ENCODE measurements around the gene HTR1B. TPM values are rescaled to one million over a fixed set of nuclear protein-coding genes. Genes with fewer than 3 reads are reported as not detected.

HTR1B gene
- total RNA-seq (0.04 TPM), polyA plus RNA-seq (ENCODE audit: insufficient read depth in 1 of 8, insufficient read length in 8 of 8, low replicate concordance in 1 of 8) (under 1 TPM in 5 of 8 donors, not detected in 3; 0.06 to 0.28 (median 0.08) TPM)
- long read RNA-seq, donor 1, partial matches to known transcripts = 0 of 1 reads
- long read RNA-seq, donor 1, other reads (novel, unspliced or antisense) = 0 of 1 reads
- long read RNA-seq, donor 2 = 0 reads
- long read RNA-seq, donor 3 = 0 reads
- long read RNA-seq, donor 4 = 0 reads
- long read RNA-seq, donor 5 = 0 reads
- long read RNA-seq, donor 6 = 0 reads
- long read RNA-seq, donor 7 = 0 reads
- long read RNA-seq, donor 8 = 0 reads
- long read RNA-seq, donor 9 = 0 reads
- long read RNA-seq, donor 10 = 0 reads
- long read RNA-seq, donor 11 = 0 reads

DNA sequence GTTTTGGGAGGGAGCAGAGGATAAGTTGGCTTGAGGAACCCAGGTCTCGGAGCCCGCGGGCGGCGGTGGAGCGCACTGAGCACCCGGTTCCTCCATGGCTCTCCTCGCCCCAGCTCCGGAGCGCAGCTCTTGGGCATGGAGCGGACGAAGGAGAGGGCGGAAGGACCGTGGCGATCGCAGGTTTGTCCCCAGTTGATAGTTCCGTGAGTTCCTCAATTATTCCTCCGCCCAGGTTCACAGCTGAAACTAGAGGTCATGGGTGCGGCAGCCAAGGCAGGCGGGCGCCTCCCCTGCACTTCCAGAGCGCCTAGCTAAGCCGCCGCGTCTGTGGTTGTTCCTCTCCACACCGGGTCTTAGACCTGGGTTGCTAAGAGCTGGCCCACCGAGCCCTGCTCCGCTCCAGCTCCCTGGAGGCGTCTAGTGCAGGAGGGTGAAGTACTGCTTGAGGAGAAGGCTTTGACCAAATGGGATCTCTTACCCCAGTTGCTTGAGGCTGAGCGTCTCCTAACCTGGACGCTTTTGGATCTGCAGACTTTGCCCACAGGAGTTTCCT, at the start of gene HTR1B:
Gene HTR1B, minus strand, starts transcription at position 184 of the 553 bp plus-strand sequence. Its CDS starts 88 bp downstream, at position 96.
- Histone ChIP-seq H3K27ac (ENCODE audit: low read length) (no peak within 1 kb of the TSS), H3K36me3 (ENCODE audit: control insufficient read depth, insufficient read depth, low read length) (no peaks in the 10 kb centered on the region), H3K4me1 (ENCODE audit: control insufficient read depth, insufficient read depth, low read length) (peaks cover 24% of the 10 kb centered on the region), H3K9me3 (replicated peaks; ENCODE audit: control insufficient read depth, low read depth, low read length) (no peaks in the 10 kb centered on the region), H3K4me3 (ENCODE audit: low read length) (peak within 1 kb of the TSS; percentile 27), H3K27me3 (ENCODE audit: control insufficient read depth, insufficient read depth, low read length) (peaks cover 58% of the 10 kb centered on the region)
- no peak for DNase-seq
- under 1% methylated on average over 31 of the region's 31 CpGs for WGBS (ENCODE audit: insufficient coverage)

- no peaks in the 10 kb centered on the region for H3K4me1 ChIP-seq (ENCODE audit: control insufficient read depth, insufficient read depth, low read length)
- H3K36me3 ChIP-seq (ENCODE audit: control insufficient read depth, insufficient read depth, low read length) = no peaks in the 10 kb centered on the region
- H3K9me3 ChIP-seq (replicated peaks; ENCODE audit: control insufficient read depth, low read depth, low read length) = peaks cover 36% of the 10 kb centered on the region
- H3K4me3 ChIP-seq (ENCODE audit: low read length) = no peak overlapping the region
- no peaks in the 10 kb centered on the region for H3K27me3 ChIP-seq (ENCODE audit: control insufficient read depth, insufficient read depth, low read length)
- no peak for DNase-seq
- H3K27ac ChIP-seq (ENCODE audit: low read length) = no peak overlapping the region
Measured at GRCh38 chr6:77512554-77512953, 49.3 kb upstream of the HTR1B start.

DNA sequence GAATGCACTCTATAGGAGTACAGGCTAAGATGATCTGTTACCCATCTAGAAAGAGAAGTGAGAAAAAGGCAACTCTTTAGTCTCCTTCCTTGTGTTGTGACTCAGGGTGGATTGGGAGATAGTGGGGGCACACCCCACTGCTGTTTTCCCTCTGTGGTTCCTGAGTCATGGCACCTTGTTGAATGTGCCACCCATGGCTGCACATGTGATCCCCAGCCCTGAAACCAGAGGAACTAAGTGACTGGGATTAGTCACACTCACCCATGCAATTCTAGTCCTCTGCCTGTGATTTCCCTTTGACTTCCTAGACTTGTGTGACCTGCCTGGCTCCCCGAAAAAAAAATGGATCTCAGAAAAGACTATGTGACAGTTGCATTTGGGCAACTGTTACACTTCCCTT, 48.6 kb upstream of the HTR1B start:
- Histone ChIP-seq H3K27me3 (ENCODE audit: control insufficient read depth, insufficient read depth, low read length) (no peaks in the 10 kb centered on the region), H3K27ac (ENCODE audit: low read length) (no peak overlapping the region), H3K36me3 (ENCODE audit: control insufficient read depth, insufficient read depth, low read length) (no peaks in the 10 kb centered on the region), H3K4me1 (ENCODE audit: control insufficient read depth, insufficient read depth, low read length) (no peaks in the 10 kb centered on the region), H3K4me3 (ENCODE audit: low read length) (no peak overlapping the region), H3K9me3 (replicated peaks; ENCODE audit: control insufficient read depth, low read depth, low read length) (peaks cover 36% of the 10 kb centered on the region)
- 100% methylated on average over 1 of the region's 1 CpG for WGBS (ENCODE audit: insufficient coverage)
- DNase-seq = no peak

DNA sequence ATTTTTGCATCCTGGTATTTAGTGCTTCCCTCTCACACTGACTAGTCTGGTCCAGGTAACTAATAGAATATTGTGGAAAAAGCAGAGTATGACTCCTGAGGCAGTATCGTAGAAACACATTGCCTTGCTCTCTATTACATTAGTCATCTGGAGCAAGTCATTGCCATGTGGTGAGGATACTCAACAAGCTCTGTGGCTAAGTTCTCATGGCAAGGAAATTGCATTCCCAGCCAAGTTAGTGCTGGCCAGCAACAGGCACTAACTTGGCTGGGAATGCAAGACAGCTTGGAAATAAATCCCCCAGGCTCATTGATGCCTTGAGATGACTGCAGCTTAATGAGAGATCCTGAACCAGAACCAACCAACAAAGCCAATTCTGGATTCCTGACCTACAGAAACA, 39.7 kb upstream of the HTR1B start:
- Histone ChIP-seq H3K36me3 (ENCODE audit: control insufficient read depth, insufficient read depth, low read length) (no peaks in the 10 kb centered on the region), H3K27ac (ENCODE audit: low read length) (no peak overlapping the region), H3K4me1 (ENCODE audit: control insufficient read depth, insufficient read depth, low read length) (no peaks in the 10 kb centered on the region), H3K9me3 (replicated peaks; ENCODE audit: control insufficient read depth, low read depth, low read length) (peaks cover 3% of the 10 kb centered on the region), H3K27me3 (ENCODE audit: control insufficient read depth, insufficient read depth, low read length) (no peaks in the 10 kb centered on the region), H3K4me3 (ENCODE audit: low read length) (no peak overlapping the region)
- peak; percentile 0 for DNase-seq
- no CpG with 5 or more reads among the region's 1 CpG for WGBS (ENCODE audit: insufficient coverage)

DNA sequence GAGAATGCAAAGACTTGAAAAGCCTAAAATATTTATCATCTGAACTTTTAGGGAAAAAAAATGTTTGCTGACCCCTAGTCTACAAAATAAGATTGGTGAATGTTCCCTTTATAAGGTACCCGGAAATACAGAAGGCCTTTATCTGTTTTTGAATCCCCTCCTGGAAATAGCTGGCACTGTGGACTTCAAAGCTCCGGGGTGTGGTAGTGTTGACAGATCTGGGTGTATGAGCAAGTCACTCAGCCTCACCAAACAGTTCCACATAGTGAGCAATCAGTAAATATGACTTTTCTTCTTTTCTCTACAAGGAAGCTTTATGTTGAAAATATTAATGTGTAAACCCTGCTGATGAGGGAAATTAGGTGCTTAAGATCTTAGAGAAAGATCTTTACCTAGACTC, 29.2 kb upstream of the HTR1B start:
- no CpG with 5 or more reads among the region's 2 CpGs for WGBS (ENCODE audit: insufficient coverage)
- DNase-seq = no peak
- H3K36me3 ChIP-seq (ENCODE audit: control insufficient read depth, insufficient read depth, low read length) = no peaks in the 10 kb centered on the region
- no peak overlapping the region for H3K4me3 ChIP-seq (ENCODE audit: low read length)
- H3K4me1 ChIP-seq (ENCODE audit: control insufficient read depth, insufficient read depth, low read length) = no peaks in the 10 kb centered on the region
- H3K27ac ChIP-seq (ENCODE audit: low read length) = no peak overlapping the region
- no peaks in the 10 kb centered on the region for H3K27me3 ChIP-seq (ENCODE audit: control insufficient read depth, insufficient read depth, low read length)
- no peaks in the 10 kb centered on the region for H3K9me3 ChIP-seq (replicated peaks; ENCODE audit: control insufficient read depth, low read depth, low read length)

- Histone ChIP-seq H3K4me1 (ENCODE audit: control insufficient read depth, insufficient read depth, low read length) (no peaks in the 10 kb centered on the region), H3K36me3 (ENCODE audit: control insufficient read depth, insufficient read depth, low read length) (no peaks in the 10 kb centered on the region), H3K9me3 (replicated peaks; ENCODE audit: control insufficient read depth, low read depth, low read length) (no peaks in the 10 kb centered on the region), H3K4me3 (ENCODE audit: low read length) (no peak overlapping the region), H3K27me3 (ENCODE audit: control insufficient read depth, insufficient read depth, low read length) (no peaks in the 10 kb centered on the region), H3K27ac (ENCODE audit: low read length) (no peak overlapping the region)
- no CpG with 5 or more reads among the region's 1 CpG for WGBS (ENCODE audit: insufficient coverage)
- no peak for DNase-seq
Measured at GRCh38 chr6:77487808-77488425, 24.6 kb upstream of the HTR1B start.

GRCh38 chr6:77482981-77483380, 19.7 kb upstream of the HTR1B start:
- no peak overlapping the region for H3K27ac ChIP-seq (ENCODE audit: low read length)
- no peak for DNase-seq
- H3K4me3 ChIP-seq (ENCODE audit: low read length) = no peak overlapping the region
- no peaks in the 10 kb centered on the region for H3K27me3 ChIP-seq (ENCODE audit: control insufficient read depth, insufficient read depth, low read length)
- H3K4me1 ChIP-seq (ENCODE audit: control insufficient read depth, insufficient read depth, low read length) = no peaks in the 10 kb centered on the region
- no peaks in the 10 kb centered on the region for H3K9me3 ChIP-seq (replicated peaks; ENCODE audit: control insufficient read depth, low read depth, low read length)
- WGBS (ENCODE audit: insufficient coverage) = no CpG with 5 or more reads among the region's 1 CpG
- no peaks in the 10 kb centered on the region for H3K36me3 ChIP-seq (ENCODE audit: control insufficient read depth, insufficient read depth, low read length)

GRCh38 chr6:77474973-77475372, 11.7 kb upstream of the HTR1B start:
- Histone ChIP-seq H3K27ac (ENCODE audit: low read length) (no peak overlapping the region), H3K36me3 (ENCODE audit: control insufficient read depth, insufficient read depth, low read length) (no peaks in the 10 kb centered on the region), H3K27me3 (ENCODE audit: control insufficient read depth, insufficient read depth, low read length) (no peaks in the 10 kb centered on the region), H3K4me1 (ENCODE audit: control insufficient read depth, insufficient read depth, low read length) (no peaks in the 10 kb centered on the region), H3K4me3 (ENCODE audit: low read length) (no peak overlapping the region), H3K9me3 (replicated peaks; ENCODE audit: control insufficient read depth, low read depth, low read length) (no peaks in the 10 kb centered on the region)
- no peak for DNase-seq
- WGBS (ENCODE audit: insufficient coverage) = 98% methylated on average over 9 of the region's 10 CpGs

GRCh38 chr6:77474286-77474956, 11.1 kb upstream of the HTR1B start:
- Histone ChIP-seq H3K27ac (ENCODE audit: low read length) (no peak overlapping the region), H3K4me3 (ENCODE audit: low read length) (no peak overlapping the region), H3K27me3 (ENCODE audit: control insufficient read depth, insufficient read depth, low read length) (no peaks in the 10 kb centered on the region), H3K9me3 (replicated peaks; ENCODE audit: control insufficient read depth, low read depth, low read length) (no peaks in the 10 kb centered on the region), H3K36me3 (ENCODE audit: control insufficient read depth, insufficient read depth, low read length) (no peaks in the 10 kb centered on the region), H3K4me1 (ENCODE audit: control insufficient read depth, insufficient read depth, low read length) (no peaks in the 10 kb centered on the region)
- no peak for DNase-seq
- 83% methylated on average over 1 of the region's 7 CpGs for WGBS (ENCODE audit: insufficient coverage)

GRCh38 chr6:77470983-77471382, 7.7 kb upstream of the HTR1B start:
- no CpG with 5 or more reads among the region's 1 CpG for WGBS (ENCODE audit: insufficient coverage)

More at GRCh38 chr6:77470983-77471382, 7.7 kb upstream of the HTR1B start:
- Histone ChIP-seq H3K27ac (ENCODE audit: low read length) (no peak overlapping the region), H3K36me3 (ENCODE audit: control insufficient read depth, insufficient read depth, low read length) (no peaks in the 10 kb centered on the region), H3K9me3 (replicated peaks; ENCODE audit: control insufficient read depth, low read depth, low read length) (no peaks in the 10 kb centered on the region), H3K4me3 (ENCODE audit: low read length) (no peak overlapping the region), H3K27me3 (ENCODE audit: control insufficient read depth, insufficient read depth, low read length) (peaks cover 16% of the 10 kb centered on the region), H3K4me1 (ENCODE audit: control insufficient read depth, insufficient read depth, low read length) (peaks cover 7% of the 10 kb centered on the region)
- DNase-seq = no peak

Data from muscle of leg (tissue), 16 donors.